Caco-2 (cell line): Measurements from ENCODE around the gene PTGFRN. TPM values are rescaled to one million over a fixed set of nuclear protein-coding genes. Genes with fewer than 3 reads are reported as not detected.
A peak's percentile ranks its signal among the peaks of the same experiment; 100 is the strongest.
"Not testable (repeated sequence)": the region's sequence is repeated elsewhere in the genome, so short reads cannot be mapped to it uniquely, and the experiment has no call there.

Experiments used
- Bru-seq: library from RNA; stranded (reverse); fragments of 400-500 nt; gene quantifications from one replicate; lab custom pipeline; 2021; lab: Mats Ljungman, UMichigan
- BruChase-seq, 2 experiments: library from RNA; stranded (reverse); fragments of 400-500 nt; gene quantifications; one replicate each; lab custom pipeline; 2021; lab: Mats Ljungman, UMichigan
- BruUV-seq: library from RNA; stranded (reverse); fragments of 400-500 nt; replicated peaks from 2 replicates; lab custom pipeline; 2021; lab: Mats Ljungman, UMichigan
- CTCF ChIA-PET: fragments of 300-600 bp; sonication (Branson Sonifier 250); formaldehyde crosslinking; loops from one replicate; lab custom pipeline; 2022; ENCODE audit warnings: antibody characterized with exemption; lab: Charles Lee
- POLR2A ChIA-PET: fragments of 300-600 bp; sonication (Branson Sonifier 250); formaldehyde crosslinking; loops from one replicate; lab custom pipeline; 2022; ENCODE audit warnings: antibody characterized with exemption; lab: Charles Lee
- DNase-seq, 2 experiments: peaks; one replicate each; pipeline versions ENCODE4 v3.0.0 to v3.0.0-alpha.2; 2020 to 2022
- H3K27me3 ChIP-seq: replicated peaks from 2 replicates; pipeline ENCODE4 v1.6.0; 2011; ENCODE audit warnings: low read length; ENCODE audit not compliant: control insufficient read depth, insufficient read depth
- H3K36me3 ChIP-seq: 2 replicates; pipeline ENCODE4 v1.5.1; 2011; ENCODE audit warnings: low read length; ENCODE audit not compliant: control insufficient read depth, insufficient read depth
- H3K4me1 ChIP-seq: fragments of 250-450 bp; sonication (Bioruptor Pico); 2 replicates; pipeline ENCODE4 v1.5.1; 2020; ENCODE audit warnings: mild to moderate bottlenecking
- H3K4me3 ChIP-seq: 2 replicates; pipeline ENCODE4 v1.5.1; 2011; ENCODE audit warnings: low read depth, mild to moderate bottlenecking, control low read depth, low read length
- H3K9me3 ChIP-seq: fragments of 250-450 bp; sonication (Bioruptor Pico); 2 replicates; pipeline ENCODE4 v1.5.1; 2020; ENCODE audit warnings: mild to moderate bottlenecking, moderate library complexity
- H3K27ac Mint-ChIP-seq: one replicate; pipeline ENCODE4 v1.8.0; 2022; ENCODE audit warnings: mixed read lengths; ENCODE audit not compliant: unreplicated experiment
- H3K27me3 Mint-ChIP-seq: one replicate; pipeline ENCODE4 v1.8.0; 2022; ENCODE audit warnings: mixed read lengths; ENCODE audit not compliant: insufficient read depth, unreplicated experiment
- H3K36me3 Mint-ChIP-seq: one replicate; pipeline ENCODE4 v1.8.0; 2022; ENCODE audit warnings: mild to moderate bottlenecking, mixed read lengths; ENCODE audit not compliant: insufficient read depth, unreplicated experiment
- H3K4me1 Mint-ChIP-seq: one replicate; pipeline ENCODE4 v1.8.0; 2022; ENCODE audit warnings: low read depth, mixed read lengths; ENCODE audit not compliant: unreplicated experiment
- H3K4me3 Mint-ChIP-seq: one replicate; pipeline ENCODE4 v1.8.0; 2022; ENCODE audit warnings: mild to moderate bottlenecking, moderate library complexity, mixed read lengths; ENCODE audit not compliant: unreplicated experiment
- H3K9me3 Mint-ChIP-seq: one replicate; pipeline ENCODE4 v1.8.0; 2022; ENCODE audit warnings: mixed read lengths; ENCODE audit not compliant: unreplicated experiment
- intact Hi-C: fragments of 100-400 bp; cut with micrococcal nuclease; formaldehyde crosslinking; loops from one replicate; pipeline ENCODE4 v1.10.0; 2022; ENCODE audit not compliant: unreplicated experiment
- long read RNA-seq: library from polyadenylated mRNA; stranded (forward); transcript quantifications from one replicate; pipeline ENCODE4 v2.0.0, GENCODE V29; 2022
- total RNA-seq: library from RNA; stranded (reverse); gene quantifications from 2 replicates; pipeline ENCODE4 v1.2.3, GENCODE V29; 2022
- TF ChIP-seq, protein P1 (sequence below), 2 experiments: fragments of 200-600 bp in 1 of 2; IDR thresholded peaks; 1 replicate in 1 of 2; 2 replicates in 1 of 2; pipeline versions ENCODE4 v1.5.1 to v1.8.0; 2011 to 2022; ENCODE audit warnings: antibody characterized with exemption in 1 of 2, control low read depth in 1 of 2, inconsistent platforms in 1 of 2, low read depth in 1 of 2, low read length in 1 of 2, mild to moderate bottlenecking in 1 of 2, moderate library complexity in 1 of 2; ENCODE audit not compliant: insufficient read depth in 1 of 2, severe bottlenecking in 1 of 2, unreplicated experiment in 1 of 2

Gene PTGFRN
- 12.9 and 16.2 TPM in 2 replicates for total RNA-seq
- Bru-seq, nascent RNA = percentile 58 among the genes with signal in this experiment
- percentile 56 among the genes with signal in this experiment for BruChase-seq, experiment 1, labeled RNA remaining after a 2-hour chase
- BruChase-seq, experiment 2, labeled RNA remaining after a 6-hour chase = percentile 59 among the genes with signal in this experiment
- long read RNA-seq, full-length matches to known transcripts = 1 of 8 reads
- long read RNA-seq, partial matches to known transcripts = 3 of 8 reads
- long read RNA-seq, other reads (novel, unspliced or antisense) = 4 of 8 reads

DNA sequence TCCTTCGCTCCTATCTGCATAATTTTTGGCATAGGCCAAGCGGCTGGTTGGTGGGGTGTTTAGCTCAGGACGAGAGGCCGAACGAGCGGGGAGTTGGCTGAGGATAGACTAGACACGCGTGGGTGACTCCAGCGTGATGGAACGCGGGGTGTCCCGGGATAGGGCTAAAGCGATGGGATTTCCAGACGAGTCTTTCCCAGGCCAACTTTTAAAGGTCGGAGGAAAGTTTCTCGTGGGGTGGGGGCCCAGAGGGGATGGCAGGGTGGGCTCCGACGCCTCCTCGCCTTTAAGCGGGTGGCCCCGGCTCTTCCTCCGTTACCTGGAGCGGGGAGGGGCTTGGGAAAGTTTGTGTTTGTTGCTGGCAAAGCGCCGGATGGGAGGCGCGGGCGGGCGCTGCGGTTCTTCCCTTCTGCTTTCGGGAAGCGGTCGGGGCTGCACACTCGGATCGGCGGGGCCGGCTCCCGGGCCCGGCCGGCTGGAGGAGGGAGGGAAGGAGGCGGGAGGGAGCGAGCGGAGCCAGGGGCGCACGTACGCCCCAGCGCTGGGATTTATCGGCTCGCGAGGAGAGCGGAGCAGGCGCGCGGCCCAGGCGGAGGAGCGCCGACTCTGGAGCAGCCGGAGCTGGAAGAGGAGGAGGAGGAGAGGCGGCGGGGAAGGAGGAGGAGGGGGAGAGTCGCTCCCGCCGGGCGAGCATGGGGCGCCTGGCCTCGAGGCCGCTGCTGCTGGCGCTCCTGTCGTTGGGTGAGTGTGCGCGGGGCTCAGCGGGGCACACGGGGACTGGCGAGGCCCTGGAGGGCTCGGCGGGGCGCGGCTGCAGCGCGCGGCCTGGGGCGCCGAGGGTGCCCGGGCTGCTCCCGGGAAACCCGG, at the start of gene PTGFRN:
Gene PTGFRN (plus strand): TSS at position 405 of the 867 bp plus-strand sequence. CDS start 288 bp downstream, at position 693.
- H3K36me3 ChIP-seq = no peaks in the 10 kb centered on the region
- no peaks in the 10 kb centered on the region for H3K9me3 ChIP-seq
- H3K27me3 ChIP-seq = no peaks in the 10 kb centered on the region
- H3K27me3 Mint-ChIP-seq = no peaks in the 10 kb centered on the region
- peaks cover 7% of the 10 kb centered on the region; the same call in 1 of the 2 replicates for H3K4me1 ChIP-seq
- no peaks in the 10 kb centered on the region for H3K9me3 Mint-ChIP-seq
- no peaks in the 10 kb centered on the region for H3K4me1 Mint-ChIP-seq
- ChIA-PET POLR2A (no interaction called here), CTCF (no interaction called here)
- TF ChIP-seq, protein P1, sequence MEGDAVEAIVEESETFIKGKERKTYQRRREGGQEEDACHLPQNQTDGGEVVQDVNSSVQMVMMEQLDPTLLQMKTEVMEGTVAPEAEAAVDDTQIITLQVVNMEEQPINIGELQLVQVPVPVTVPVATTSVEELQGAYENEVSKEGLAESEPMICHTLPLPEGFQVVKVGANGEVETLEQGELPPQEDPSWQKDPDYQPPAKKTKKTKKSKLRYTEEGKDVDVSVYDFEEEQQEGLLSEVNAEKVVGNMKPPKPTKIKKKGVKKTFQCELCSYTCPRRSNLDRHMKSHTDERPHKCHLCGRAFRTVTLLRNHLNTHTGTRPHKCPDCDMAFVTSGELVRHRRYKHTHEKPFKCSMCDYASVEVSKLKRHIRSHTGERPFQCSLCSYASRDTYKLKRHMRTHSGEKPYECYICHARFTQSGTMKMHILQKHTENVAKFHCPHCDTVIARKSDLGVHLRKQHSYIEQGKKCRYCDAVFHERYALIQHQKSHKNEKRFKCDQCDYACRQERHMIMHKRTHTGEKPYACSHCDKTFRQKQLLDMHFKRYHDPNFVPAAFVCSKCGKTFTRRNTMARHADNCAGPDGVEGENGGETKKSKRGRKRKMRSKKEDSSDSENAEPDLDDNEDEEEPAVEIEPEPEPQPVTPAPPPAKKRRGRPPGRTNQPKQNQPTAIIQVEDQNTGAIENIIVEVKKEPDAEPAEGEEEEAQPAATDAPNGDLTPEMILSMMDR (IDR thresholded peaks at IDR 0.05; ENCODE audit: insufficient read depth in 1 of 2, low read depth in 1 of 2, low read length in 1 of 2, severe bottlenecking in 1 of 2, unreplicated experiment in 1 of 2) = no peak
- peak; percentile 71 to 75 for DNase-seq
- no peak within 1 kb of the TSS for H3K4me3 Mint-ChIP-seq
- BruUV-seq = no TSS peak
- intact Hi-C loops = loop anchor here (10.0 kb wide), 1 partner anchor 145 kb away; no protein-coding TSS in a partner anchor
- no peaks in the 10 kb centered on the region for H3K36me3 Mint-ChIP-seq
- H3K27ac Mint-ChIP-seq = peak within 1 kb of the TSS; percentile 42
- peak within 1 kb of the TSS; percentile 60 for H3K4me3 ChIP-seq

DNA sequence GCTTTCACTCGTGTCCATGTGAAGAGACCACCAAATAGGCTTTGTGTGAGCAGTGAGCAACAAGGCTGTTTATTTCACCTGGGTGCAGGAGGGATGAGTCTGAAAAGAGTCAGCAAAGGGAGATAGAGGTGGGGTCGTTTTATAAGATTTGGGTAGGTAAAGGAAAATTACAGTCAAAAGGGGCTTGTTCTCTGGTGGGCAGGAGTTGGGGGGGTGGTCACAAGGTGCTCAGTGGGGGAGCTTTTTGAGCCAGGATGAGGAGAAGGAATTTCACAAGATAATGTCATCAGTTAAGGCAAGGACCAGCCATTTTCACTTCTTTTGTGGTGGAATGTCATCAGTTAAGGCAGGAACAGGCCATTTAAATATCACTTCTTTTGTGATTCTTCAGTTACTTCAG, 49.5 kb upstream of the PTGFRN start:
- H3K4me3 Mint-ChIP-seq, H3K36me3 ChIP-seq, H3K9me3 Mint-ChIP-seq, intact Hi-C loops, DNase-seq, H3K27me3 ChIP-seq, H3K9me3 ChIP-seq, H3K27me3 Mint-ChIP-seq, H3K4me1 ChIP-seq, POLR2A ChIA-PET, H3K36me3 Mint-ChIP-seq, BruUV-seq, CTCF ChIA-PET, H3K4me1 Mint-ChIP-seq, H3K4me3 ChIP-seq: not testable (repeated sequence)
- peak overlapping the region; percentile 28 for H3K27ac Mint-ChIP-seq

DNA sequence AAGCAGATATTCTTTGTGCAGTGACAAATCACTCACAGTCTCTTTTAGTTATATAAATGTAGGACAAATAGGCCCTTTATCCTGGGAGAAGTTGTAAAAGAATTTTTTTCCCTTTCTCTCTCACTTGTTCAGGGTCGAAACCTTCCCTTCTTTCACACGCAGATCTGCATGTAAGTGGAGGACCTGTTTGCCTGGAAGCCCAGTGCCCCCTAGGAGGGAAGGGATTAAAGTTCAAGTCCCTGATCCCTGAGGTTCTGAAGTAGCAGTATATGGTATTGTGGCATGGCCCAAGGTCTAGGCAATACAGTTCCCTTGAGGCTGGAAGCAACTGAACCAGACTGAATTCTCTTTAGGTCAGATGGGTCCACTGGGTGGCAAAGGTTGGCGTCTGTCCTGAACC, 48.6 kb upstream of the PTGFRN start:
- Mint-ChIP-seq H3K4me1 (no peaks in the 10 kb centered on the region), H3K27ac (no peak overlapping the region), H3K9me3 (peaks cover 10% of the 10 kb centered on the region), H3K36me3 (no peaks in the 10 kb centered on the region), H3K4me3 (no peak overlapping the region), H3K27me3 (no peaks in the 10 kb centered on the region)
- H3K4me3 ChIP-seq = no peak overlapping the region
- no TSS peak for BruUV-seq
- ChIA-PET CTCF (no interaction called here), POLR2A (no interaction called here)
- intact Hi-C loops = no loop called here
- no peaks in the 10 kb centered on the region for H3K4me1 ChIP-seq
- TF ChIP-seq, protein P1 (IDR thresholded peaks at IDR 0.05; ENCODE audit: insufficient read depth in 1 of 2, low read depth in 1 of 2, low read length in 1 of 2, severe bottlenecking in 1 of 2, unreplicated experiment in 1 of 2) = no peak
- H3K9me3 ChIP-seq = no peaks in the 10 kb centered on the region
- H3K36me3 ChIP-seq = no peaks in the 10 kb centered on the region
- no peaks in the 10 kb centered on the region for H3K27me3 ChIP-seq
- no peak for DNase-seq

DNA sequence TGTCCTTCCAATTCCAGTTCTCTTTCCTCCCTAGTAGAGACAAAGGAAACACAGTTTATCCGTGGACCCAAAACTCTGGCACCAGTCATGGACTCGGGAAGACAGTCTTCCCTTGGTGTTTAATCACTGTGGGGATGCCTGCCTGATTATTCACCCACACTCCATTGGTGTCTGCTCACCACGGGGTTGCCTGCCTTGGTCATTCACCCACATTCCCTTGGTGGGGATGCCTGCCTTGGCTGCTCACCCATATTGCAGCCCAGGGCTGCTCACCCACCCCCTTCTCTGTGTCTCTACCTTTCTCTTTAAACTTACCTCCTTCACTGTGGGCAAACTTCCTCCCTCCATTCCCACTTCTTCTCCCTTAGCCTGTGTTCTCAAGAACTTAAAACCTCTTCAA, 46.7 kb upstream of the PTGFRN start:
- H3K27ac Mint-ChIP-seq, H3K27me3 Mint-ChIP-seq, H3K9me3 ChIP-seq, CTCF ChIA-PET, H3K4me1 ChIP-seq, H3K36me3 Mint-ChIP-seq, H3K4me1 Mint-ChIP-seq, H3K9me3 Mint-ChIP-seq, H3K36me3 ChIP-seq, H3K27me3 ChIP-seq, DNase-seq, intact Hi-C loops, H3K4me3 ChIP-seq, POLR2A ChIA-PET, BruUV-seq, H3K4me3 Mint-ChIP-seq: not testable (repeated sequence)

DNA sequence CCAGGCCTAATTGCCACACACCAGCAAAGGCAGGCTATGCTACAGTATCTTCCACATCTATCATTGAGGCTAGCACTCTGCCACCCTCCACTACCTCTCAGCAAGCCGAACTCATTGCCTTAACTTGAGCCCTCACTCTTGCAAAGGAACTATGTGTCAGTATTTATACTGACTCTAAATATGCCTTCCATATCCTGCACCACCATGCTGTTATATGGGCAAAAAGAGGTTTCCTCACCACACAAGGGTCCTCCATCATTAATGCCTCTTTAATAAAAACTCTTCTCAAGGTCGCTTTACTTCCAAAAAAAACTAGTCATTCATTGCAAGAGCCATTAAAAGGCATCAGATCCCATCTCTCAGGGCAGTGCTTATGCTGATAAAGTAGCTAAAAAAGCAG, 43.2 kb upstream of the PTGFRN start:
- H3K4me1 Mint-ChIP-seq, H3K4me3 Mint-ChIP-seq, CTCF ChIA-PET, H3K27me3 ChIP-seq, H3K4me3 ChIP-seq, DNase-seq, H3K4me1 ChIP-seq, H3K36me3 Mint-ChIP-seq, POLR2A ChIA-PET, H3K36me3 ChIP-seq, H3K27me3 Mint-ChIP-seq, H3K27ac Mint-ChIP-seq, intact Hi-C loops, H3K9me3 ChIP-seq, BruUV-seq: not testable (repeated sequence)
- peaks cover 10% of the 10 kb centered on the region for H3K9me3 Mint-ChIP-seq
